Cardiac fibroblast (primary cell): Measurements from ENCODE around the gene RAPSN.

Source experiments
- DNase-seq, 2 donors: peaks; one replicate each; pipeline versions ENCODE4 v3.0.0 to v3.0.0-alpha.2; 2010; ENCODE audit warnings: low read depth in 2 of 2
- H3K4me3 ChIP-seq, 2 donors: replicated peaks in 1 of 2; 1 replicate in 1 of 2; 2 replicates in 1 of 2; pipeline ENCODE4 v1.5.1; 2011; ENCODE audit warnings: low read depth in 2 of 2, low read length in 2 of 2, mild to moderate bottlenecking in 2 of 2, moderate library complexity in 1 of 2
- TF ChIP-seq, protein P1 (sequence below): IDR thresholded peaks from one replicate; pipeline ENCODE4 v1.5.1; 2011; ENCODE audit warnings: low read depth, mild to moderate bottlenecking, low read length, inconsistent platforms

RAPSN gene

DNA sequence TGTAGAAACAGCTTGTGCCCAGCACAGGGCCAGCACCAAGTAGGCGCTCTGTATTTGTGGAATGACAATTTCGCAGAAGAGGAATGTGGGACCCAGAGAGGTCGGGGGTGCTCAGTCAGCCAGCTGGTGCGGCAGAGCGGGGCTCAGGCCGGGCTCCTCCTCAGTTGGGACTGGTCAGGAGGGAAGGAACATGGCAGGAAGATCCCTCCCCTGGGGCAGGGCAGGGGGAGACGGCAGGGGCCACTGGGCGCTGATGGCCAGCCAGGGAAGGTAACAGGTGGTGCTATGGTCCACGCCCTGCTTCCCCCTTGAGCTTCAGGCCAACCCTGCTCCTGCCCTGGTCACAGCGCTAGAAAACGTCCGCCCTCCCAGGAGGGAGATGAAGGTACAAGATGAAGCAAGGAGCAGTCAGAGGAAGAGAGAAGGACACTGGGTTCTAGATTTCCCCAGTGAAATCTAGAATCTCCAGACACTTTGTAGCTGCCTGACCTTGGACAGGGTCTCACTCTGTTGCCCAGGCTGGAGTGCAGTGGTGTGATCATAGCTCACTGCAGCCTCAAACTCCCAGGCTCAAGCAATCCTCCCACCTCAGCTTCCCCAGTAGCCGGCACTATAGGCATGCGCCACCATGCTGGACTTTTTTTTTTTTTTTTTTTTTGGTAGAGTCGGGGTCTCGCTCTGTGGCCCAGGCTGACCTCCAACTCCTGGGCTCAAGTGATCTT lies 57.1 kb downstream of the RAPSN start:
- DNase-seq = no peak
- TF ChIP-seq, protein P1, sequence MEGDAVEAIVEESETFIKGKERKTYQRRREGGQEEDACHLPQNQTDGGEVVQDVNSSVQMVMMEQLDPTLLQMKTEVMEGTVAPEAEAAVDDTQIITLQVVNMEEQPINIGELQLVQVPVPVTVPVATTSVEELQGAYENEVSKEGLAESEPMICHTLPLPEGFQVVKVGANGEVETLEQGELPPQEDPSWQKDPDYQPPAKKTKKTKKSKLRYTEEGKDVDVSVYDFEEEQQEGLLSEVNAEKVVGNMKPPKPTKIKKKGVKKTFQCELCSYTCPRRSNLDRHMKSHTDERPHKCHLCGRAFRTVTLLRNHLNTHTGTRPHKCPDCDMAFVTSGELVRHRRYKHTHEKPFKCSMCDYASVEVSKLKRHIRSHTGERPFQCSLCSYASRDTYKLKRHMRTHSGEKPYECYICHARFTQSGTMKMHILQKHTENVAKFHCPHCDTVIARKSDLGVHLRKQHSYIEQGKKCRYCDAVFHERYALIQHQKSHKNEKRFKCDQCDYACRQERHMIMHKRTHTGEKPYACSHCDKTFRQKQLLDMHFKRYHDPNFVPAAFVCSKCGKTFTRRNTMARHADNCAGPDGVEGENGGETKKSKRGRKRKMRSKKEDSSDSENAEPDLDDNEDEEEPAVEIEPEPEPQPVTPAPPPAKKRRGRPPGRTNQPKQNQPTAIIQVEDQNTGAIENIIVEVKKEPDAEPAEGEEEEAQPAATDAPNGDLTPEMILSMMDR = no peak
- no peak overlapping the region for H3K4me3 ChIP-seq

DNA sequence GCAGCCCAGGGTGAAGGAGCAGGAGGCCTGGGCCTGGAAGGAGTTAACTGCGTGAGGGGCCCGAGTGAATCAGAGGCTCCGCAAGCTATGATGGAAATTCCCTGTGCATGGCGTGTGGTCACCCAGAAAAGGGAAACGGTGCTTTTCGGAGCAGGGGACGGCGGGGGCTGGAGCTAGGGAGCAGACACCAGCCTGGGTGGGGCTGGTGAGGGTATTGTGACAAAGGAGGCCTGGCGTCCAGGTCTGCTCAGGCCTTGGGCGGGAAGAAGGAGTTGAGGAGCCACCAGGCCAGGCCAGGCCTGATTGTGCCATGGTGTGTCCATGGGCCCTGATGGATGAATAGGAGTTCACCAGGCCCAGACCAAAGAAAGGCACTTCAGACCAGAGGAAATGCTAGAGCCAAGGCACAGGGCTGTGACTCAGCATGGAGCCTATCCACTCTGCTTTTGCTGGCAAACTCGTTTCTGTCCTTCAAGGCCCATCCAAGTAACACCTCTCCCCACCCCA lies 57.8 kb downstream of the RAPSN start:
- TF ChIP-seq, protein P1 = no peak
- H3K4me3 ChIP-seq = no peak overlapping the region
- DNase-seq = no peak

DNA sequence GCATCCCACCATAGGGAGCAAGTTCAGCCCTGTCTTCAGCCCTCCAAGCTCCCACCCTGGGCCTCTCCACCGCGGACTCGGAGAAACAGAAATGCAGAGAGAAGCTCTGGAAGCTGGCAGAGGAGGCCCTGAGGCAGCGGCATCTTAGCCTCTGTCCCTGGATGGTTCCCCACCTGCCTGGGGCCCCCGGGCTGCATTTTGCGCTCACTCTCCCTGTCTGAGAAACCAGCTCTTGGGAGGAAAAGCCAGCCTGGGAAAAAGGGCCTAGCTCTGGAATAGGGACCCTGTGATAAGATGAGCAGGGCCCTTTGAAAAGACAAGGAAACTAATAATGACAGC lies 58.5 kb downstream of the RAPSN start:
- TF ChIP-seq, protein P1 = no peak
- no peak overlapping the region for H3K4me3 ChIP-seq
- DNase-seq = no peak

DNA sequence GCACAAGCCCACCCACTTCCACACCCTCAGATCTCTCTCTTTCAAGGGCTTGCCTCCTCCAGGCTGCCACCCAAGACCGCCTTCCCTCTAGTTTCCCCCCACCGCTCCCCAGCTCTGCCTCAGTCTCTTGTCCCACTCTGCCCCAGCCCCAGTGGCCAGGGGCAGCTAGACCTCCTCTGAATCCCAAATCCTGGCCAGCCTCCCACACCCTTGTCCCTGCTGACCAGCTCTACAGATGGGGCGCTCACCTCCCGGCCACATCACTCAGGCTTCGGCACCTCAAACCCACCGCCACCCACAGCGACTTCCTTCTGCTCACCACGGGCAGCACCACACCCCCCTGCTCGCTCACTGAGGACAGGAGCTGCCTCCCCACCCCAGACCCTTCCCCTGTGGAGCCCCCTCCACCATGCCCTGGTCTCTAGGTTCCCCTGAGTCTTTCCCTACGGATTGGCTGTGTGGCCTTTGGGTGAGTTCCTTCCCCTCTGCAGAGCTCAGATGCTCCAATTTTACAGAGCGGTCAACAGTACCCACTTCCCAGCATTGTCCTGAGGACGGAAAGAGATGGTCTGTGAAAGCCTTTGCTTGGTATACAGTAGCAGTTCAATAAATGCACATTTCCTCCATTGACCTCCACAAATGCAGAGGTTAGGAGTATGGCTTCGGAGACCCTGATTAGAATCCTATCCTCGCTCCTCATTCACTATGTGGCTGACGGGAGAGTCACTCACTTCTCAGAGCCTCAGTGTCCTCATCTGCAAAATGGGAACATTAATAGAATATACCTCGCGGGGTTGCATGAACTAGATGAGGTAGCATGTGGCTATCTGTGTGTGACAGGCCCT lies 59.1 kb downstream of the RAPSN start:
- no peak for DNase-seq
- no peak overlapping the region for H3K4me3 ChIP-seq
- TF ChIP-seq, protein P1 = no peak

DNA sequence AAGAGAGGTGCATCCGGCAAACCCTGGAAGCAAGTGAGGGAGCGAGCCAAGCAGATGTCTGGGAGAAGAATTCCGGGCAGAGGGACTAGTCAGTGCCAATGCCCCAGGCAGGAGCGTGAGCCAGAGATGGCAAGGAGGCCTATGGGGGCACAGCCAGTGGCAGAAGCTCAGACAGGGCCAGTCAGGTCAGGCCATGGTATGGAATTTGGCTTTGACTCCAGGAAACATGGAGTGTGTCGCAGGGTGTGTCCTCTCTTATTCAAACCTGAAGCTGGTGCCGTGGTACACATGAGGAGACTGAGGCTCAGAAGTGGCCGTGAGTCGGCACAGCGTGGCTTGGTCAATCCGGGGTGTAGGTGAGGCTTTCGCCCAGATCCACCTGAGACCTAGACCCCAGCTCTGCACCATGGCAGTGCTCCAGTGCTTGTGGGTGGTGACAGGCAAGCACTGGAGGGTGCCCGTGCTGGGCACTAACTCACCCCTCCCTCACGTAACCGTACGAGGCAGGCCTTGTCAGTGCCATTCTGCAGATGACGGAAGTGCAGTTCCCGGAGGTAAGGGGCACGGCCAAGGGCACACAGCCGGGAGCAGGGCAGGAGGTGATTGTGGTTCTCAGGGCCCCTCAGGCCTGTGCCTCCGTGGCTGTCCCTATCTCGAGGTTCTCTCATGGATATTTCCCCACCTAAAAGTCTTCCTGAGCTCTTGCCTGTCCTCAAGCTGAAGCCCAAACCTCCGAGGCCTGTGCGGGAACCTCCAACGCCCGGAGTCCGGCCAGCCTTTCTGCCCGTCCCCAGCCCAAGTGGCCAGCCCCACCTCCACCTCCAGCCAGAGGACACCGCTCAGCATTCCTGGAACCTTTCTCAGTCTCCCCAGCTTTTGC lies 60.0 kb downstream of the RAPSN start:
- no peak for DNase-seq
- TF ChIP-seq, protein P1 = no peak
- H3K4me3 ChIP-seq = no peak overlapping the region

DNA sequence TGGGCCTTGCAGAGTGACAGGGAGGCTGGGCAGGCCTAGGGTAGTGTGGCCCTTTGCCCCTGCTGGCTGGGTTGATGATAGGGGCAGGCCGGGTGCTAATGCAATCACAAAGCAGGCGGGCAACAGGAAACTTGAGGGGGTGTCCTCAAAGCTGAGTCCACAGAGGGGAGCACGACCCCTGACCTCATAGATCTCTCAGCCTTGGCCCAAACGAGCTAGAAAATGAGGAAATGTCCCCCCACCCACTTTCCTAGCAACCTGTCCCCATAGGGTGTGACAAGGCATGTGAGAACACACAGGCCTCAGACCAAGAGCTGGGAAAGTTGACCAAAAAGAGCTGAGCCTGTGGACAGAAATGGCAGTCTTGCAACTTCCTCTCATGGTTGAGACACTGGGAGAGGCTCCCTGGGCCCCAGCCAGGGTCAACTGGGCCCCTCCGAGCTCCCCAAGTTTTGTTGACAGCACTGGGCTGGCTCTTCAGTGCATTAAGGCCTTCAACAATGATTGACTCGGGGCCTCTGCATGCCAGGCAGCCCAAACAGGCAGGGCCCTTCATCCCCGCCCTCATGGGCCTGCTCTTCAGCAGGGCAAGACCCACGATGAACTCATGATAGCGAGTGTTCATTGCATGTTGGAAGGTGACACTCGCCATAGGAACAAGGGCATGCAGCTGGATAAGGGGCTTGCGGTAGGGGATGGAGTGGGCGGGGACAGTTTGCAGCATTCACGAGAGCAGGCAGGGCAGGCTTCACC lies 60.8 kb downstream of the RAPSN start:
- no peak for DNase-seq
- no peak overlapping the region for H3K4me3 ChIP-seq
- TF ChIP-seq, protein P1 = no peak
